RWPE2 (cell line): Measurements from ENCODE around the gene CCNI.

Experiments used
- ATAC-seq: fragments of 200-7000 bp; cut with Tn5 transposase; 3 replicates; pipeline ENCODE4 v1.9.1; 2021; ENCODE audit warnings: low read depth
- DNase-seq: peaks from one replicate; pipeline ENCODE4 v3.0.0-alpha.2; 2020; ENCODE audit warnings: low spot score
- H3K27ac ChIP-seq: fragments of 450-650 bp; 2 replicates; pipeline ENCODE4 v1.5.1; 2017; ENCODE audit warnings: mild to moderate bottlenecking; ENCODE audit not compliant: poor library complexity, severe bottlenecking
- H3K27me3 ChIP-seq: fragments of 250-450 bp; sonication (Bioruptor Pico); 2 replicates; pipeline ENCODE4 v1.5.1; 2021; ENCODE audit warnings: mild to moderate bottlenecking, moderate library complexity; ENCODE audit not compliant: insufficient read depth, poor library complexity, severe bottlenecking
- H3K36me3 ChIP-seq: fragments of 250-450 bp; sonication (Bioruptor Pico); 2 replicates; pipeline ENCODE4 v1.5.1; 2020; ENCODE audit warnings: low read depth, mild to moderate bottlenecking, moderate library complexity
- H3K4me1 ChIP-seq: fragments of 250-450 bp; sonication (Bioruptor Pico); 2 replicates; pipeline ENCODE4 v1.5.1; 2021; ENCODE audit warnings: mild to moderate bottlenecking, moderate library complexity; ENCODE audit not compliant: insufficient read depth, poor library complexity, severe bottlenecking
- H3K4me3 ChIP-seq: fragments of 250-450 bp; sonication (Bioruptor Pico); 2 replicates; pipeline ENCODE4 v1.5.1; 2021; ENCODE audit warnings: mild to moderate bottlenecking, moderate library complexity; ENCODE audit not compliant: severe bottlenecking
- H3K9me3 ChIP-seq: fragments of 250-450 bp; sonication (Bioruptor Pico); 2 replicates; pipeline ENCODE4 v1.5.1; 2021; ENCODE audit warnings: mild to moderate bottlenecking, moderate library complexity; ENCODE audit not compliant: severe bottlenecking
- CTCF ChIP-seq: fragments of 450-650 bp; IDR thresholded peaks from one replicate; pipeline ENCODE4 v1.5.1; 2017; ENCODE audit warnings: mild to moderate bottlenecking, moderate library complexity; ENCODE audit not compliant: poor library complexity, severe bottlenecking

CCNI gene

GRCh38 chr4:77025643-77026321 is 50.0 kb downstream of the CCNI start:
- Histone ChIP-seq H3K4me1 (no peaks in the 10 kb centered on the region), H3K36me3 (peaks cover 56% of the 10 kb centered on the region), H3K9me3 (no peaks in the 10 kb centered on the region), H3K4me3 (no peak overlapping the region), H3K27ac (no peak overlapping the region), H3K27me3 (no peaks in the 10 kb centered on the region)
- TF ChIP-seq CTCF: no peak
- DNase-seq (no peak), ATAC-seq (no peak)

DNA sequence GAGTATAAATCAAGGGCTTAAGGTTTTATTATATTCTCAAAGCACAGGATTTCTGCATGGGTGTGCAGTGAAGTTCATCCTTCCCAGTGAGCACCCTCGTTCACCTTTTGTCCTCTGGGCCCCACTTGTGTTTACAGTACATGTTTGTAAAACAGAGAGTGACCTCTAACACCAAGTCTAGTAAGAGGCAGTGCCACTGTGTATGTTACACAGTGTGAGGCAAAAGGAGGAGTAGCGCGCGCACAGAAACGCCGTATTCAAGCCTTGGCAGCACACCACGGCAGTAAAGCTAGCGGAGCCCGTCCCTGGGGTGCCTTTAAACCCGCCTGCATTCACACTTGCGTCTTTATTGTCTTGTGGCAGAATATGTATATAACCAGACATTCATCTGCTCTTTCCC is 51.9 kb downstream of the CCNI start:
- no peaks in the 10 kb centered on the region for H3K27me3 ChIP-seq
- H3K27ac ChIP-seq: no peak overlapping the region
- peaks cover 50% of the 10 kb centered on the region for H3K36me3 ChIP-seq
- no peaks in the 10 kb centered on the region for H3K9me3 ChIP-seq
- no peak for DNase-seq
- no peaks in the 10 kb centered on the region for H3K4me1 ChIP-seq
- H3K4me3 ChIP-seq: no peak overlapping the region
- TF ChIP-seq CTCF: no peak
- ATAC-seq: no peak

DNA sequence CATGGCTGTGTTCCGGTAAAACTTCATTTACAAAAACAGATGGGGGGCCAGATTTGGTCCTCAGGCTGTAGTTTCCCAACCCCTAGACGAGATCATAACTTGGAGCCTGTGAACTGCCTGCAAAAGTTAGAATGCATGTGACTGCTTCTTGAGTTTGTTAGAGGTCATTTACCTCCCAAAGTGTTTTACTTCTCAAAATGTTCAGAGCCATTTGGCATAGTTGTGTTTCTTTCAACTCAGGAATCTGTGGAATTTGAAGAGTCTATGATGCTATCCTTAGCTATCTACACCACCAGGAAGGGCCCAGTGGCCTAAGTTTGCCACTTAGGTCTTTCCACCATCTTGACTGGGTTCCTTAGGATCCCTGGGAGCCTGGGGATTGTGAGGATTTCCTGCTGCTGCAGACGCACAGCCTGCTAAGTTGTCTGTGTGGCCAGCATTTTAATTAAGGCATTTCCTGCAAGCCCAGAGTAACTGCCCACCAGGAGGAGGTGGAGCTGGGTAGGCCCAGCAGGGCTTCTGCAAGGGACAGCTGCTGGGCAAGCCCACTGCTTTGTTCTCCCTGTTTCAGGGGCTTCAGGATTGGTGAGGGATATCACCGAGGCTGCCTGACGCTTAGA is 53.1 kb downstream of the CCNI start:
- H3K36me3 ChIP-seq: peaks cover 41% of the 10 kb centered on the region
- DNase-seq: no peak

DNA sequence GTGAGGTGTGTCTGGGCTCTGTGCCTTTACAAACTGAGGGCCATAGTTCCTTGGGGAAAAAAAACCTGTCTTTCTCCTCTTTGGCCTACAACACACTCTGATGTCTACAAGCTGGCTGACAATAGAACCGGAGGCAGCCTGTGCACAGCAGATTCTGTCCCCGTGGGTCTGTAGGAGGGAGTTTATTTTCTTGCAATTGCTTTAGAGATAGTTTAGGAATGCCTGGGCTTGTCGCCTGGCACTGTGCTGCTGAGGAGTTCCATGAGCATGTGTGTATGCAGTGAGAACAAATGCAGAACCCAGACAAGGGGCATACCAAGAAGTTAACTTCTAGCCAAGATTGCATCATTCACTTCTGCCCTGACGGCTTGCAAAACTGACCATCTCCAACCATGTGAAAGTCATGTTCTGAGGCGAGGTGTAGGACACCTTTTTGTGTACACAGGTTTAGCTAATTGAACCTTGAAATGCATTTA is 54.1 kb downstream of the CCNI start:
- no peak for TF ChIP-seq CTCF
- Histone ChIP-seq H3K4me3 (no peak overlapping the region), H3K4me1 (no peaks in the 10 kb centered on the region), H3K27ac (no peak overlapping the region), H3K9me3 (no peaks in the 10 kb centered on the region), H3K27me3 (no peaks in the 10 kb centered on the region), H3K36me3 (peaks cover 40% of the 10 kb centered on the region)
- no peak for ATAC-seq
- DNase-seq: no peak

More for the DNA sequence above, 53.1 kb downstream of the CCNI start:
- no peak for ATAC-seq
- Histone ChIP-seq H3K9me3 (no peaks in the 10 kb centered on the region), H3K27me3 (no peaks in the 10 kb centered on the region), H3K4me3 (no peak overlapping the region), H3K4me1 (no peaks in the 10 kb centered on the region), H3K27ac (no peak overlapping the region)
- no peak for TF ChIP-seq CTCF

DNA sequence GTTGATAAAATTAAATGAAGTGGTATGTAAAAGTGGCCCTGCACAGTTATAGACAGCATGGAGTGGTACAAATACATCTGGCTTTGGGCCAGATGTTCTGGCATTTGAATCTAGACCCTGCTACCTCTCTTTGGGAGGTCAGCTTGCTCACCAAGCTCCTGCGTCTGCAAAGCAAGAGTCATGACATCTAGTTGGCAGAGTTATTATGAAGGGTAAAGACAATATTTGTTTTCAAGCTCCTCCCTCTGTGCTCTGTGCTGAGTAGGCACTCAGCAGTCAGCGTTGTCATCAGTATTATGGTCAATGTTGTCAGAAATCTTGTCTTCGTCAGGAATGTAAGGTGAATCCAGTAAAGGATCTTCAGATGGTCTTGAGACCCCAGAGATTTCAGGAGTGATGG is 55.8 kb downstream of the CCNI start:
- Histone ChIP-seq H3K27me3 (no peaks in the 10 kb centered on the region), H3K36me3 (peaks cover 41% of the 10 kb centered on the region), H3K27ac (no peak overlapping the region), H3K4me1 (no peaks in the 10 kb centered on the region), H3K9me3 (no peaks in the 10 kb centered on the region), H3K4me3 (no peak overlapping the region)
- TF ChIP-seq CTCF: no peak
- no peak for ATAC-seq
- no peak for DNase-seq
